ENCODE measurements around the gene ERGIC3. TPM values are rescaled to one million over a fixed set of nuclear protein-coding genes. Genes with fewer than 3 reads are reported as not detected.
A peak's percentile ranks its signal among the peaks of the same experiment; 100 is the strongest.

Gene ERGIC3
- total and polyA plus RNA-seq, 2 of the 4 experiments (the other 2 are of a cell fraction), result 434 to 438 TPM

- TF ChIP-seq CHD1 (IDR thresholded peaks at IDR 0.05; ENCODE audit: low read depth, low read length), result no peak
- no peak for TF ChIP-seq MAZ (IDR thresholded peaks at IDR 0.05; ENCODE audit: borderline replicate concordance, low read depth, low read length)
- TF ChIP-seq RFX5 (IDR thresholded peaks at IDR 0.05; ENCODE audit: low read depth, low read length), result no peak
- no peak for TF ChIP-seq FOS (IDR thresholded peaks at IDR 0.05; ENCODE audit: low read depth, low read length)
- TF ChIP-seq MAFK (IDR thresholded peaks at IDR 0.05; ENCODE audit: low read depth, low read length), result no peak
- no peak for TF ChIP-seq SMC3 (IDR thresholded peaks at IDR 0.05; ENCODE audit: low read depth, low read length)
- TF ChIP-seq CTCF (conservative IDR thresholded peaks at IDR 0.05; ENCODE audit: low read depth, low read length), result no peak
- TF ChIP-seq NFE2L2 (IDR thresholded peaks at IDR 0.05; ENCODE audit: low read depth, low read length), result no peak
- no peak for TF ChIP-seq BHLHE40 (IDR thresholded peaks at IDR 0.05; ENCODE audit: low read depth, low read length)
- no peak for TF ChIP-seq POLR2A (IDR thresholded peaks at IDR 0.05; ENCODE audit: low read depth, low read length)
- no peak for TF ChIP-seq MXI1 (IDR thresholded peaks at IDR 0.05; ENCODE audit: borderline replicate concordance, low read depth, low read length)
- no peak for TF ChIP-seq USF2 (IDR thresholded peaks at IDR 0.05; ENCODE audit: low read depth, low read length)
- TF ChIP-seq RAD21 (IDR thresholded peaks at IDR 0.05; ENCODE audit: low read length), result no peak
- TF ChIP-seq CEBPB (IDR thresholded peaks at IDR 0.05; ENCODE audit: low read depth, low read length), result no peak
- no peak for TF ChIP-seq RCOR1 (IDR thresholded peaks at IDR 0.05; ENCODE audit: insufficient replicate concordance, low read length)
- TF ChIP-seq ELK1 (IDR thresholded peaks at IDR 0.05; ENCODE audit: borderline replicate concordance, low read depth, low read length), result no peak
- H3K9me3 ChIP-seq (ENCODE audit: control insufficient read depth, insufficient read depth, low read length), result no peaks in the 10 kb centered on the region
- no peak overlapping the region for H4K5ac ChIP-seq (ENCODE audit: low read depth, low read length)
- no peaks in the 10 kb centered on the region for H4K20me1 ChIP-seq (ENCODE audit: insufficient read depth, low read length)
- peak overlapping the region; percentile 32 for H2AFZ ChIP-seq (replicated peaks; ENCODE audit: low read length, poor library complexity)
- no peak overlapping the region for H2BK5ac ChIP-seq (ENCODE audit: low read depth, low read length, poor library complexity, severe bottlenecking)
- no peak overlapping the region for H2BK20ac ChIP-seq (ENCODE audit: low read depth, low read length)
- POLR2A ChIA-PET (ENCODE audit: unreplicated experiment), result no interaction called here
- no peak overlapping the region for H3K23ac ChIP-seq (ENCODE audit: low read depth, low read length)
- dilution Hi-C loops (cut with HindIII; ENCODE audit: low sequenced_read_pairs, unreplicated experiment) (no loop called here), intact Hi-C loops (cut with micrococcal nuclease) (no loop called here), in situ Hi-C loops (cut with MboI; ENCODE audit: low sequenced_read_pairs) (no loop called here)
- ATAC-seq (ENCODE audit: low read depth) (no peak), DNase-seq (no peak)
- no peaks in the 10 kb centered on the region for H3K9me1 ChIP-seq (ENCODE audit: insufficient read depth, low read length)
- no peak overlapping the region for H2BK15ac ChIP-seq (ENCODE audit: low read depth, low read length)
- H3K79me1 ChIP-seq (ENCODE audit: low read depth in 1 of 2, low read length in 2 of 2), result no peaks in the 10 kb centered on the region
- no TSS peak for BruUV-seq (replicated peaks)
- no peak overlapping the region for H3K9ac ChIP-seq (ENCODE audit: low read depth, low read length)
- H3K27ac ChIP-seq (ENCODE audit: insufficient read depth, low read length), result no peak overlapping the region
- no peak overlapping the region for H4K8ac ChIP-seq (ENCODE audit: low read depth in 2 of 2, low read length in 2 of 2)
- no peak overlapping the region for H2AK5ac ChIP-seq (ENCODE audit: low read depth, low read length)
- no peaks in the 10 kb centered on the region for H3K36me3 ChIP-seq (ENCODE audit: control insufficient read depth, insufficient read depth, low read length)
- H3K4me3 ChIP-seq (ENCODE audit: insufficient read depth, low read depth, low read length), result no peak overlapping the region
- no peak overlapping the region for H3K4ac ChIP-seq (ENCODE audit: low read depth, low read length)
- H2BK120ac ChIP-seq (ENCODE audit: low read depth, low read length), result no peak overlapping the region
- H3K14ac ChIP-seq (replicated peaks; ENCODE audit: low read depth, low read length), result no peak overlapping the region
- no peak overlapping the region for H4K91ac ChIP-seq (ENCODE audit: insufficient read depth, low read depth, low read length)
- H2AK9ac ChIP-seq (replicated peaks; ENCODE audit: low read depth, low read length, poor library complexity), result no peak overlapping the region
- no CpG with 5 or more reads among the region's 4 CpGs for WGBS, 2 experiments (ENCODE audit: extremely low coverage in 2 of 2, insufficient read length in 1 of 2)
- peaks cover 16% of the 10 kb centered on the region for H3K27me3 ChIP-seq (ENCODE audit: control insufficient read depth, insufficient read depth, low read length)
- CTCF ChIA-PET, result no interaction called here
- peaks cover 2% of the 10 kb centered on the region for H3K4me1 ChIP-seq (ENCODE audit: control insufficient read depth, insufficient read depth, low read length)
- H3K18ac ChIP-seq (ENCODE audit: low read depth, low read length), result no peak overlapping the region
- no peak overlapping the region for H3K4me2 ChIP-seq (ENCODE audit: low read depth, low read length)
- no peak overlapping the region for H3K56ac ChIP-seq (ENCODE audit: extremely low read depth, insufficient read depth, low read length)
Measured at GRCh38 chr20:35606127-35606526, 64.2 kb downstream of the ERGIC3 start.

Measured in IMR-90 (cell line).